ENCODE results near the gene GPR42.

- TF ChIP-seq CTCF (IDR thresholded peaks at IDR 0.05): no peak
- no peak for TF ChIP-seq POLR2A (IDR thresholded peaks at IDR 0.05)
Observed at GRCh38 chr19:35396240-35396885, 25.5 kb downstream of the GPR42 start.

Measured in adrenal gland (tissue), 5 donors.